Activated CD4-positive, alpha-beta T cell treated with anti-CD3 and anti-CD28 coated beads, Interleukin-2, Interleukin-6, amounts not matched to agents 100 ng/mL and 50 ng/mL, durations not matched to agents 16 hours and 8 hours (primary cell): ENCODE data around the gene SCIN.
"Not testable (repeated sequence)": the region's sequence is repeated elsewhere in the genome, so short reads cannot be mapped to it uniquely, and the experiment has no call there.

Source experiments
- DNase-seq: peaks from one replicate; pipeline ENCODE4 v3.0.0-alpha.2; 2020

Gene SCIN

DNA sequence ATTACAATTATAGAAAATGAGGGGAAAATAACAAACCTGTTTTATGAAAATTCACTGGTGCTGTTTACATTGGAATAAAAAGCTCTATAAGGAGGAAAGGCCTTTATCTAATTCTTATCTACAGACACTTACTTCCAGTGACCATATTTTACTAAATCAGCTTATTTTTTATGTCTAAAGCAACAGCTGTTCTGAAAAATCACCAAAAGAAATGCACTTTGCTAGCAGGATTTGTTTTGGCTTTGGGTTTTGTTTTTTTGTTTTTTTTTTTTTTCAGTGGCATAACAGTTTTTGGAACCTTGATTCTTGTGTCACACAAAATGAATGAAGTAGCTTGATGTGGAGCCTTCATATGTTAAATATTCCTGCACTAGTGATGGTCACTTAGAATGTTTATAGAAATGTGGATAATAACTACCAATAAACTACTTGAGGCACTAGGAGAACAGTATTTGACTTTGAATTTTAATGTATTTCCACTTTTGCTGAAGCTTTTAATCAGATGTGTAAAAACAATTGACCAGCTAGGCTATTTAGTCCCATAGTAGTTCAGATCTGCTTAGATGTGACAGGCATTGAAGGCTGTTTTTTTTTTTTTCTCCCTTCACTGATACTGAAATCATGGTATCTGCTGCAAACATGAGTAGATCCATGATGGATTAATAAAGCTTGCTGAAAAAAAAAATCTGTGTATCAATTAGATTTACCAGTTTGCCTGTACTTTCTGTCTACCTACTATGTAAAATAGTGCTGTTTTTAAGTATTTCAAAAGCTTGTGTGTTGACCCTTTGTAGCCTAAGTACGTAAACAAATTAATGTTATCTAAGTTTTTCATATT, 119.7 kb downstream of the SCIN start:
- no peak for DNase-seq

DNA sequence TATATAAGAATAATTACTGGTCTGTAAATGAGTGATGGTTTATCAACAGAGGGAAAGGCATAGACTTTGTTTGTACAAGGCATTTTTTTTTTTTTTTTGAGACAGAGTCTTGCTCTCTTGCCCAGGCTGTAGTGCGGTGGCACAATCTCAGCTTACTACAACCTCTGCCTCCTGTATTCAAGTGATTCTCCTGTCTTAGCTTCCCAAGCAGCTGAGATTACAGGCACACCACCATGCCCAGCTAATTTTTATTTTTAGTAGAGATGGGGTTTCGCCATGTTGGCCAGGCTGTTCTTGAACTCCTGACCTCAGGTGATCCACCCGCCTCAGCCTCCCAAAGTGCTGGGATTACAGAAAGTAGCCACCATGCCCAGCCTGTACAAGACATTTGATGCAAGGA, 120.9 kb downstream of the SCIN start:
- DNase-seq = not testable (repeated sequence)

GRCh38 chr7:12692035-12692434, 121.5 kb downstream of the SCIN start:
- no peak for DNase-seq

GRCh38 chr7:12692479-12693259, 122.1 kb downstream of the SCIN start:
- no peak for DNase-seq

DNA sequence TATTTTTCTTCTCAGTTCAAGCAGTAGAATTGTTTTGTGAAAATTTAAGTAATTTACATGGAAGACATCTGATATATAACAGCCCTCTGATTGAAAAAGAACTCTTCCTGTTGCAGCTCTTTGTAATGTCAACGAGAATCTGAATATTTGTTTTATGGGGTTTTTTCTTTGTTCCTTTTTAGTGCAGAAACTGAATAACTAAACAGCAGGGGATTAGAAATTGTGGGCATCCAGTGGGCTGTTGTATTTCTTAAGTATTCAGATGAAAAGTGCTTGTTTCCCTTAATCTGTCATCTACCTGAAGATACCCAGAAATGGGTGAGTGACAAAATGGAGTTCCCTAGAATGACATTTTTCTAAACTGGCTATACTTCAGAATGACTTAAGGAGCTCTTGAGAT, 124.3 kb downstream of the SCIN start:
- no peak for DNase-seq

DNA sequence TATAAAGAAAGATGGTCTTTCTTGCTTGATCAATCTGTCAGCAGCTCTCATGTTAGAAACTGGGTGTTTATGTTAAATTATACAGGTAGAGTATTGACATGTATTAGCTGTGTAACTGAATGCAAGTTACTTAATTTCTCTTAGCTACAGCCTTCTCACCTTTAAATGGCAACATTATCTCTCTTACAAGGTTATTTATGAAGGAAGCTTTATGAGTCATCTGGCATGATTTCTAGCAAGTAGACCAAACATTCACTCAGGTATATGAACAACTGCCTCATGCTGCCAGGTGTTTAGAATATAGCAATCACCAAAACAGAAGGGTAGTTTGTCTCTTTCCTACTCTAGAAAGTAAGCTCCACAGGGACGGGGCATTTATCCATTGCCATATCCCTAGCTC, 125.4 kb downstream of the SCIN start:
- DNase-seq = no peak

DNA sequence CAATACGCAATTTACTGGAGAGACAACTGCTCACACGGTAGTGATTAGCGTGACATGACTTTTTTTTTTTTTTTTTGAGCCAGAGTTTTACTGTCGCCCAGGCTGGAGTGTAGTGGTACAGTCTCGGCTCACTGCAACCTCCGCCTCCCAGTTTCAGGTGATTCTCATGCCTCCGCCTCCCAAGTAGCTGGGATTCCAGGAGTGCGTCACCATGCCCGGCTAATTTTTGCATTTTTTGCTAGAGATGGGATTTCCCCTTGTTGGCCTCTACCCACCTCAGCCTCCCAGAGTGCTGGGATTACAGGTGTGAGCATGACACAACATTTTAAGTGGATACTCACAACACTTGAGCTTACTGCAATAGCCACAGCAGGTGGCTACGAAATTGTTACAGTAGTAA, 128.8 kb downstream of the SCIN start:
- DNase-seq = no peak

DNA sequence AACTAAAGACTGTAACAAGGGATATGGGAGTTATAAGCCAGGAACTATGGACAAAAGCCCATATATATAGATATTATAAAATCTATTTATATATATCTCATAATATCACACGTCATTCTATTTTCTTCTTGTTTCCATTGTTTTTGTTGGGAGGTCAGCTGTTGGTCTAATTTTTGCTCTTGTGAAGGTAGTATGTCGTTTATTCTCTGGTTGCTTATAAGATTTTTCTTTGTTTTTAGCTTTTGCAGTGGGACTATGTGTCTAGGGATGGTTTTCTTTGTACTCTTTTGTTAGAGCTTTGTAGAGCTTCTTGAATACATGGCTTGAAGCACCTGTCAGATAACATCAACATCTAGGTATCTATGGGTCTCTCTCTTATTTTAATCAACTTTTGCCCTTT, 130.9 kb downstream of the SCIN start:
- no peak for DNase-seq

DNA sequence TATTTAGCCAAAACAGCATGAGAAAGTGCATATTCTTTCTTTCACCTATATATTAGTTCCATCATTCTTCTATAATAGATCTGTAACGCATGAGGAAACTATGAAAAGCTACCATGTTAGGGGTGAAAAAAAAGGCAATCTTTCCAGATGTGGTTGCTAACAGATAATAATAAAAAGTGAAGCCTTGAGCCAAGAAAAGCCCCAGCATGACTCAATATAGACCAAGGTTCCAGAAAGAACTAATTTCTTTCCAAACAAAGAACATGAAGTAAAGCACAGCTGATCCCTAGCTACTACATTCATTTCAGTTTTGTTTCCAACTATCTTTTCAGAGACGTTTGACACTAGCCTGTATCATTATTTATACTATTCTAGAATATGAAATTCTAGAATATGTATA, 133.4 kb downstream of the SCIN start:
- no peak for DNase-seq

DNA sequence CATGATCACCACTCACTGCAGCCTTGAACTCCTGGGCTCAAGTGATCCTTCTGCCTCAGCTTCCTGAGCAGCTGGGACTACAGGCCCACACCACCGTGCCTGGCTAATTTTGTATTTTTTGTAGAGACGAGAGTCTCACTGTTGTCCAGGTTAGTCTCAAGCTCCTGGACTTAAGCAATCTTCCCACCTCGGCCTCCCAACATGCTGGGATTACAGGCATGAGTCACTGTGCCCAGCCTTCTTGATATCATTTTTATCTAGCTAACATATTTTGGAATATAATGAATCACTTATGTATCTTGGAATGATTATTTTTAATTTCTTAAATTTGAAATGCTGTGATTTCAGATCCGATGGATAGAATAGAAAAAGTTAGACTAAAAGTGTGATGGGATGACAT, 135.4 kb downstream of the SCIN start:
- DNase-seq = no peak

- no peak for DNase-seq
Observed at GRCh38 chr7:12706900-12707536, 136.5 kb downstream of the SCIN start.

DNA sequence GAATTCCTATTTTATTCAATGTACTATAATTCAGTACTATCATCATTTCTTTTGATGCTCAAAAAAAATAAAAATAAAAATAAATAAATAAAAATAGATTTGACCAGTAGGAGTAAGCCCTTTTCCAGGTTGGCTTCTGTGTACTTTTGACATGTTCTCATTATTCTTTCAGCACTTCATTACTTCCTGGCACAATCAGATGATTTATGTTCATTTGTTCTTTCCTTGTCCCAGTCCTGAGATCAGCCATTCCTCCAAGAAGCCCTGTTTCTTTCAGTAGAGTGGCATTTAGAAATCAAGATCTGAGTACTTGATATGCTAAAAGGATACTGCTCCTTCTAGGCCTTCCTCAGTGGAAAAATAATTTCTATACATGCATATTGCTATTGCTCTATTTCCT, 137.8 kb downstream of the SCIN start:
- DNase-seq = no peak
